GM21825 (cell line): ENCODE results near the gene TMEM86B.
A peak's percentile ranks its signal among the peaks of the same experiment; 100 is the strongest.

ENCODE experiments used
- ATAC-seq: cut with Tn5 transposase; IDR thresholded peaks from one replicate; pipeline ENCODE4 v1.9.1; 2021; ENCODE audit warnings: mild to moderate bottlenecking, moderate library complexity; ENCODE audit not compliant: unreplicated experiment

The TMEM86B gene, protein sequence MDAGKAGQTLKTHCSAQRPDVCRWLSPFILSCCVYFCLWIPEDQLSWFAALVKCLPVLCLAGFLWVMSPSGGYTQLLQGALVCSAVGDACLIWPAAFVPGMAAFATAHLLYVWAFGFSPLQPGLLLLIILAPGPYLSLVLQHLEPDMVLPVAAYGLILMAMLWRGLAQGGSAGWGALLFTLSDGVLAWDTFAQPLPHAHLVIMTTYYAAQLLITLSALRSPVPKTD

DNA sequence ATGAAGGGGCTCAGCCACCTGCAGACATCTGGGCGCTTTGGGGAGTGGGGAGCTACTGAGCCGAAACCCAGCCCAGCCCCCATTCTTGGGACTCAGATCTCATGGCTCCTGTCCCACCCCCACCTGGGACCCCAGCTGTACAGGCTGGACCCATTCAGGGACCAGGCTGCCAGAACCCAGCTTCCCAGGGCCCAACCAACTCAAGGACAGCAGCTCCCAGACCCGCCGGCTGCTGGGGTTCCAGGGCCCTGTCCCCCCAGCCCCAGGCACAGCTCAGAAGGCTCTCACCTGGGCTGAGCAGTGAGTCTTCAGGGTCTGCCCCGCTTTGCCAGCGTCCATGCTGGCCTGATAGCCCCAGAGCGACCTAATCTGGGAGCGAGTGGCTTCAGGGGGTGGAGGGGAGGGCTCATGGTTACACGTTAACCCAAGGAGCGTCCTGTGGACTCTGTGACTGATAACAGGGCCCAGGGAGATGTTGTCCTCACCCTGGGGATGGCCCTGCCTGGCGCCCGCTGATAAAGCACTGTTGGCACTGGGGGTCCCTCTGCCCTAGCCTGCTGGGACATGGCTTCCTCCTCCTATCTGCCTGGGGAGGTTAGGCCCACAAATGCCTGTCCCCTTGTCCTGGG, at the start of gene TMEM86B:
Gene TMEM86B, minus strand, starts transcription at position 361 of the 629 bp plus-strand sequence. Its CDS starts 22 bp downstream, at position 339.
- ATAC-seq: no peak

DNA sequence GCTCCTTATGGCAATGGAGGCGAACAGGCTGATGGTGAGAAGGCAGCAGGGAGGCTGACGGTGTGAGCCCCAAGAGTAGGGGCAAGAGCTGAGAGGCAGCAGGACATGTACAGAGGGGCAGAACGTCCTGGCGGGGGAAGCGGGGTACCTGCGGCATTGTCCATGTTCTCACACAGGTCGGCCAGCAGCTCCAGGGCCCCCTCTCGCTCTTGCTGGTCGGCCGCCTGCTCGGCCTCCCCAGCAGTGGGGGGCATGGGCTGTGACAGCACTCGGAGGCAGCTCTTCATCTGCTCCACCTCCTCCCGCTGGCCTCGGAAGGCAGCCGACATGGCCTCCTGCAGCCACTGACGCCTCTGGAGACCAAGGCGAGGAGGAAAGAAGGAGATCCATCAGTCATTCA, 48.9 kb upstream of the TMEM86B start:
- no peak for ATAC-seq

DNA sequence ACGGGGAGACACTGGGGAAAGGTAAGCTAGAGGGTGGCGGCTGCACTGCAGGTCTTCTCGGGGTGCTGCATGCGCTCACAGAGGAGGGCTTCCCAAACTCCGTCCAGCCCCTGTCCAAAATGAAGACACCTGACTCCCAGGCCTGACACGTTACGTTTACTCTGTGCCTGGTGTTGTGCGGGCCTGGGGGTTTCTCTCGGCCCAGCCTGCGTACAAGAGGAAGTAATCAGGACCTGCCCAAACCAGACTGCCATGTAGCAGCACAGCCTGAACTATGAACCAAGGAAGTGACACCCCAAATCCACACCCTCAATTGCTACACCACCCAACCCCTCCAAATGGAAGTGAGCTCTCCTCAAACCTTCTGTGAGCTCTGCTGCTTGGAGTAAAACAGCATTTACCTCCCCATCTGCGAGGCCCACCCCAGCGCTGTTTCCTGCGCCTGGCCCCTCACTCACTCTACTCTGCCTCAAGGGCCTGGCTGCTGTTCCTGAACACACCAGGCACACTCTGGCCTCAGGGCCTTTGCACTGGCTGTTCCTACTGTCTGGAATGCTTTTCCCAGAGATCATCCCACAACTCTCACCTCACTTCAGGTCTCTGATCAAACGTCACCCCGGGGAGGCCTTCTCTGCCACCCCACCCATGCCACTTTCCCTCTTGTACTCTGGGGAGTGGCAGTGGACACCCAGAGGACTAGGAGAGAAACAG, 48.3 kb upstream of the TMEM86B start:
- ATAC-seq: peak; percentile 7

DNA sequence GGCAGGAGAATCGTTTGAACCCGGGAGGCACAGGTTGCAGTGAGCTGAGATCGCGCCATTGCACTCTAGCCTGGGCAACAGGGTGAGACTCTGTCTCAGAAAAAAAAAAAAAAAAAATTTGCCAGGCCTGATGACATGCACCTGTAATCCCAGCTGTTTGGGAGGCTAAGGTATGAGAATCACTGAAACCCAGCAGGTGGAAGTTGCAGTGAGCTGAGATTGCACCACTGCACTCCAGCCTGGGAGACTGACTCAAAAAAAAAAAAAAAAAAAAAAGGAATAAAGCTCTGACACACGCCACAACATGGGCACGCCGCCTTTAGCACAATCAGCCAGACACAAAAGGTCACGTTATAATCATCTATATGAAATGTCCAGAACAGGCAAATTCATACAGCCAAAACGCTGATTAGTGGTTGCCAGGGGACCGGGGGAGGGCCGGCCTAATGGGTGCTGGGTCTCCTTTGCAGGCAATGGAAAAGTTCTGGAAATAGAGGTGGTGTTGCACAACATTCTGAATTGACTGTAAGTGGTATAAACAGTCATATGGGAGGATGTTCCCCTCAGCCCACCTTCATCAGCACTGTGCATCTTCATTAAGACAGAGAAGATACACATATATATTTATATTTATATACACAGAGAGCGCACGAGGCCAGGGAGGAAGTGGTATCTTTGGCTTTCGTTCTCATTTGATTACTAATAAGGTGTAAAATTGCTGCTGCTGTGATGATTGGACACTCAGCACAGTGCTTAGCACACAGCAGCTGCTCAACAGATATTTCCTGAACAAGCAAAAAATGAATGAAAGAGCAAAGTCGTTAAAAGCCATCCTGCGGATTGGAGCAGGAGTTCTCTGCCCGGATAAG, 47.5 kb upstream of the TMEM86B start:
- ATAC-seq: peak; percentile 49

DNA sequence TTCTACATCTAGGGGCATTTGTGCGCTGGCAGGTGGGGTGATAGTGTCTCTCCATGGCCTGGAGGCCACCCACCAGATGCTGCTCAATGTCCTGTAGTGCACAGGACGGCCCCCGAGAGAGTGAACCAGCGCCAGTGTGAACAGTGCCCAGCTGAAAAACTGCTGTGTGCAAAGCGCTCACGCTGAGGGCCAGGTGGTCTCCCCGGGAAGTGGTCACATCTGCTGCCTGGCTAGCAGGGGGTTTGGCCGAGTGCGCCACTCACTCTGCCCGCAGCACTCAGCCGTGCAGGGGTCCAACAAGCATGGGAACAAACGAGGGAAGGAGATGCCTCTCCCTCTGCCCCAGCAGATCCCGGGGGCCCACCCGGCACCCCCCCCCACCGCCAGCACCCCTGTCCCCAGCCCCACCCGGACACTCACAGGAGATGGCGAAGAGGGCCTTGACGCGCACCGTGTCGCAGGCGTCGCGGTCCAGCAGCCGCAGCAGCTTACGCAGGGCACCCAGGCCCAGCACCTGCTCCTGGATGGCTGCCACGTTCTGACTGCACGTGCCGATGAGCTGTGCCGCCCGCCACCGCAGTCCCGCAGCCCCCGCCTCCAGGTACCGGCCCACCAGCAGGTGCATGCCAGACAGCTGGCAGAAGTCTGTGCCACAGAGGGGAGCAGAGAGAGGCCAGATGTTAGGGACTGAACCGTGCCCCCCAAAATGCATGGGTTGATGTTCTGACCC, 45.6 kb upstream of the TMEM86B start:
- ATAC-seq: no peak

DNA sequence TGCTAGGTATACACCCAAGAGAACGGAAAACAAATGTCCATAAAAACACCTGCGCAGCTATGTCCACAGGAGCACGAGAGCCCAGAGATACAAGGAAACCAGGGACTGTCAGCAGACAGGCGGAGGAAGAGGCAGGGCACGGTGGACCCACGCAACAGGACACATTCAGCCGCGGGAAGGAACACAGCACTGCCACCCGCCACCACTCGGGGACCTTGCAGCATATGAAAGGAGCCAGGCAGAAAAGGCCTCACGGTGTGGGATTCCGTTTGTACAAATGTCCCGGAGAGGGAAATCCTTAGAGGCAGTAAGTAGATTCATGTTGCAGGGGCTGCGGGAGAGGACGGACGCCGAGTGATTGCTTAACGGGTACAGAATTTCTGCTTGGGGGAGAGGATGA, 43.6 kb upstream of the TMEM86B start:
- no peak for ATAC-seq

DNA sequence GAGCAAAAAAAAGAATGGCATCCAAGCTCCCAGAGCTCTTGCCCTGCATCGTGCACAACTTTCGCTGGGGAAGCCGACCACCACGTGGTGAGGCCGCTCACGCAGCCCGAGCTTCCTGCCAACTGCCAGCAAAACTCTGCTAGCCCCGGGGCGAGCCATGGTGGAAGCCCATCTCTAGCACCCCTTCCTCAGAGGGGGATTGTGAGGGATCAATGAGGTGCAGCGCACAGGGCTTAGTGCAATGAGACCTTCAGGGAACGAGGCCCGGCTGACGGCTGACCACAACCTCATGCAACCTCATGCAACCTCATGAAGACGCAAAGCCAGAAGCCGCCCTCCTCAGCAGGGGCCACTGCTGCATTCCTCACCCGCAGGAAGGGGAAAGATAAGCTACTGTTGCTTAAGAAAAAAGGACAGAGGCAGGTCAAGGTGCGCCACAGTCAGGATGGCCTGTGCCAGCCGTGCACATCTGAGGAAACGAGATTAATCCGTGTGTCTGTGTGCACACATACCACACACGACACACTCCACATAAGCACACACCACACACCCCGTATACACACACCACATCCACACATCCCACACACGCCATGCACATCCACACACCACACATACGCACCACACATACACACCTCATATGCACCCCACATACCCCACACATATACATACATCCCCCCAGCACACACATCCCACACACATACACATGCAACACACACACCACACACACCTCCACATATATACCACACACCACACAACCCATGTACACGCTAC, 41.8 kb upstream of the TMEM86B start:
- ATAC-seq: no peak

DNA sequence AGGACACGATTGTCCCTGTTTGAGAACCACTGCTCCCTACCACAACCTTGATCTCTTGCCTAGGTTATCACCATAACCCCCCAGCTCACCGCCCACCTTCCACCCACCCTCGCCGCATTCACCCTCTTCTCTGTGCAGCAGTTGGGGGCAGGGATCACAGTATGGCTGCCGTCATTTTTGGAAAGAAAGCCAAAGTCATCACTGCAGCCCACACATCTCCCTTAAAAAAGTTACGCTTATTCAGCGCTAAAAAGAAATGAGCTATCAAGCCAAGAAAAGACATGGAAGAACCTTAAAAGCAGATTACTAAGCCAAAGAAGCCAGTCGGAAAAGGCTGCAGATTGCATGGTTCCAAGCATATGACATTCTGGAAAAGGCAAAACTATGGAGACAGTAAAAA, 40.7 kb upstream of the TMEM86B start:
- no peak for ATAC-seq

DNA sequence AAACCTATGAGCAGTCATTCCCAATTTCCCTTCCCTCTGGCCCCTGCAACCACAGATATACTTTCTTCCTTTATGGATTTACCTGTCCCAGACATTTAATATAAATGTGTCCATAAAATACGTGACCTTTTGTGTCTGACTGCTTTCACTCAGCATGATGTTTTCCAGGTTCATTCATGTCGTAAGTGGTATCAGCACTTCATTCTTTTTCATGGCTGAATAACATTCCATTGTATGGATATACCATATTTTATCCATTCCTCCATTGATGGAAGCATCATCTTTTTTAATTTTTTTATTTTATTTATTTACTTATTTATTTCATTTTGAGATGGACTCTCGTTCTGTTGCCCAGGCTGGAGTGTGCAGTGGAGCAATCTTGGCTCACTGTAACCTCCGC, 38.3 kb upstream of the TMEM86B start:
- ATAC-seq: no peak

DNA sequence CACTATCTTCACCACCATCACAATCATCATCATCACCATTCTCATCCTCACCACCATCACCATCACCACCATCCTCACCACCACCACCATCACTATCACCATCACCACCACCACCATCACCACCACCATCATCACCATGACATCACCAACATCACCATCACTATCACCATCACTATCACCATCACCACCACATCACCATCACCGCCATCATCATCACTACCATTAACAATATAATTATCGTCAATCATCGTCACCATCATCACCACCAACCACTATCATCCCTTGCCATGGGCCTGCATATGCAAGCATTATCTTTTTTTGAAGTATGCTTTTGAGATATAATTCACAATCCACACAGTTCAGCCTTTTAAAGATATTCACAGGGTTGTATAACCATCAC, 37.8 kb upstream of the TMEM86B start:
- ATAC-seq: no peak

DNA sequence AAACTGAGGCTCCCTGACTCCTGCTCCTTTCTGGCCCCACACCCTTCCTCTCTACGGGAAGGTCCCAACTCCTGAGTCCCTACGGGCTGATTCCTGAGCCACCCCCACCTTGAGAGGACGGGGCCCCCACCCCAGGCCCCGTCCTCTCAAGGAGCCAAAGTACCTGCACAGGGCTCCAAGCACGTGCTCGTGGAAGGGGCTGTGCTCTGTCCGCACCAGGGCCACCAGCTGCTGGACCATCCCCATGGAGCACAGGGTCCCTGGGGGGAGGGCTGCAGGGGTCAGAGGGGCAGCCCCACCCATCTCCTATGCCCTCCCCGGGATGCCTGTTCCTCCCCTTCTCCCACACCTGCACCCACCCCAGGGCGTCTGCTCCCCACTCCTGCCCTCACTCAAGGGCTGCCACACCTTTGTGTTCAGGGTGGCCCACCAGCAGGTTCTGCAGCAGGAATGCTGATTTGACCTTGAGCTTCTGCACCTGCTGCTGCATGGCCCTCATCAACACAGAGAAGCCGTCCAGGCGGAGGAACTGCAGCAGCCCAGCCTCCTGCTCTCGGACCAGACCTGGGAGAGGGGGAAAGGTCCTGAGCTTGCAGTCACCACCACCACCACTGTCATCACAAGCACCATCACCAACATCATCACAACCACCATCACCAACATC, 37.3 kb upstream of the TMEM86B start:
- no peak for ATAC-seq

DNA sequence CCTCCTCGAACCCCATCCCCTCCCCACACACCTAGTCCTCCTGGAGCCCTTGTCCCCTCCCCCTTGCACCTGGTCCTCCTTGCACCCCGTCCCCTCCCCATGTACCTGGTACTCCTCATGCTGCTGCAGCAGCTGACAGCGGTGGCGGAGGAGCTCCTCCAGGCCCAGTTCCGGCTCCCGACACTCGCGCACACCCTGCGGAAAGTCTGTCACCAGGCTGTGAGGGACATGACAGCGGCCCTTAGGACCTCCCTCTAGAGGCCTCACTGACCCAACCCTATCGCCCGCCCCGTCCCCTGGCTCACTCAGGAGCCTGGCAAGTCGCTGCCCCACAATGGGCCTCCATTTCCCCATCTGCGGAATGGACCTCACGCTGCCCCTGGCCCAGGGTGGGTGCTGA, 36.6 kb upstream of the TMEM86B start:
- no peak for ATAC-seq

DNA sequence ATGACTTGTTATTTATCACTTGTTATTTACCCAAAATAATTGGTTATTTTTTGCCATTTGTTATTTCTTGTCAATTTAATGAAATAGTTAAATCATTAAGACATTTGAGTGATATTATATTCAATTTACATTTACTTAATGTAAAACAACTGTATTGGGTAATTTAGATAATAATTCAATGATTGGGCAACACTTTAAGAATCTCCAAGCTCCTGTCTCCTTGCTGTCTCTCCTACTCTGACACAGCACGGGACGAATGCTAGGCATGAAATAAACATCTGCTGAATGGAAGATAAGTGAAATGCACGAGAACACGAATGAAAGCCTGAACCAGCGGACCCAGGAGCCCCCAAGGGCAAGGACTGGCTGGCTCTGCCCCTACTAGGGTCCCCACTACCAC, 36.0 kb upstream of the TMEM86B start:
- no peak for ATAC-seq

DNA sequence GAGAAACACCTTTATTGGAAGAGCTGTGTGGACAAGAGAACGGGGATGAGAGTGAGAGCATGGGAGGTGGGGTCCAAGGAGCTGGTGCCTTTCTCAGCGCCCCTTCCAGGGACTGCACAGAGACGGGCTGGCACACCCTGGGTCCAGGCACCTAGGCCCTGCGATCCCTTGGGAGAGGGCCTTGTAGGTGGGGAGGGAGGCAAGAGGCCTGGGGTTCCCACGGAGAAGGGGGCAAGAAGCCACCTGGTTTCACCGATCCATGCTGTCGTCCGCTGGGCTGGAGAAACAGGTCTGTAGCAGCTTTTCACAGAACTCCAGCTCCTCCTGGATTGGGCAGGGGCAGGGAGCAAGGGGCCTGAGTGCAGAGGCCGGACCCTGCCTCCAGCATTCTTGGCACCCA, 33.8 kb upstream of the TMEM86B start:
- no peak for ATAC-seq

DNA sequence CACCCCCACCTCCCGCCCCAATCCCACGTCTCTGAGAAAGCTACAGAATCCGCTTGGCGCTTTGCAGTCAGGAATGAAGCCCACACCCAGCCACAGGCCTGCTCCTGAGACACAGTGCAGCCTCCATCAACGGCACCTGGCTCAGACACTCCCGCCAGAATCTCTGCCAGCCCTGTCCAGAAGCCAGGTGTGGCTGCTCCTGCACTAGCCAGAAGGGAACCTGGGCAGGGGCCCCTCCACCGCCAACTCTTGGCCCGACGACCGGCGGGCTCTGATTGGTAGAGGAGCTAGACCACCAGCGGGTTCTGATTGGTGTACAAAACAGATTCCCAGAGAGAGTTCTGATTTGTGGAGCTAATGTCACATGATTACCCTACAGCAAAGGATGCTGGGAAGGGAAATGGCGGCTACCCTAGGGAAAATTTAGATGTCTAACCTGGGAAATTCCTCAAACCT, 33.1 kb upstream of the TMEM86B start:
- ATAC-seq: no peak

DNA sequence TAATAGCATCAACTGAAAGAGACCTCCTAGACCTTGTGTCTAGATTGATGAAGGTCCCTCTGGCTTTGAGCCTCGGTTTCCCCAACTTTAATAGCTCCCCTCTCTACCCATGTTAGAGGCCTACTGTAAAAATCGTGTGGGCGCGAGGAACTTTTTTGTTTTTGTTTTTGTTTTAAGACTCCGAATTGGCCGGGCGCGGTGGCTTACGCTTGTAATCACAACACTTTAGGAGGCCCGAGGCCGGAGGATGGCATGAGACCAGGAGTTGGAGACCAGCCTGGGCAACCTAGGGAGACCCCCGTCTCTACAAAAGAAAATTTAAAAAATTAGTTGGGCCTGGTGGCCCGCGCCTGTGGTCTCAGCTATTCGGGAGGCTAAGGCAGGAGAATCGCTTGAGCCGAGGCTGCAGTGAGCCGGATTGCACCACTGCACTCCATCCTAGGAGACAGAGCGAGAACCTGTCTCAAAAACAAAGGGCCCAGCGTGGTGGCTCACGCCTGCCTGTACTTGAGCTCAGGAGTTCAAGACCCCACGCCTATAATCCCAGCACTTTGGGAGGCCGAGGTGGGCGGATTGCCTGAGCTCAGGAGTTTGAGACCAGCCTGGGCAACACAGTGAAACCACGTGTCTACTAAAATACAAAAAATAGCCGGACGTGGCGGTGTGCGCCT, 31.1 kb upstream of the TMEM86B start:
- ATAC-seq: no peak

DNA sequence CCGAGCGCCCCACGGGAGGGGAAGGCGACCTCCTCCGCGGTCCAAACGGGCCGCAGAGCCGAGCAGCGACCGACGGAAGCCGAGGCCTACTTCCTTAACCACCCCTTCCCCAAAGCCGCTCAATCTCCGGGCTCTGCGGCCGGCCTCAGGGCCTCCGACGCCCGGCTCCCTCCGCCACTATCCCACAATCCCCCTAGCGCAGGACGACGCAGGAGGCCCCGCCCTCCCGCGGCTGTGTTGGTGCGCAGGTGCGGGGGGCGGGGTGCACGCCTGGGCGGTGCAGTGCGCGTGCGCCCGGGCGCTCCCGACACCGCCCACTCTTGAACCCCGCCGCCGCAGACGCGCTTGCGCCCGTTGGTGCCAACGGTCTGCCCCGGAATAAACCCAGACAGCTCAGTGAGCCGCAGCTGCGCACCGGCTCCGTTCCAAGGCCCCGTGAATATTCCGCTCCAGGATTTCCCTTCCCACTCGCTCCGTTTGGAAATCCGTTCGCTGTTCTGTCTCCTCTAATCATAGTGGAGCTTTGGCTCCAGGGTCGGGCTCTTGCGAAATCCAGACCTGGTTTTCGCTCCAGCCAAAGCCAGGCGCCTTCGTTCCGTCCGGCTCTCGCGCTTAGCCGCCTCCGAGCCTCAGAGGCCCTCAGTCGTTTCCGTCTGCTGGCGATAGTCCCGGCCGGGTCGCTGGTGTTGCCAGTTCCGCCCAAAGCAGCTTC, 30.4 kb upstream of the TMEM86B start, which contains the start of gene PPP6R1:
Gene PPP6R1, minus strand, starts transcription at position 190 of the 712 bp plus-strand sequence. CDS start 11,914 bp downstream, outside the sequence.
- peak; percentile 52 for ATAC-seq

DNA sequence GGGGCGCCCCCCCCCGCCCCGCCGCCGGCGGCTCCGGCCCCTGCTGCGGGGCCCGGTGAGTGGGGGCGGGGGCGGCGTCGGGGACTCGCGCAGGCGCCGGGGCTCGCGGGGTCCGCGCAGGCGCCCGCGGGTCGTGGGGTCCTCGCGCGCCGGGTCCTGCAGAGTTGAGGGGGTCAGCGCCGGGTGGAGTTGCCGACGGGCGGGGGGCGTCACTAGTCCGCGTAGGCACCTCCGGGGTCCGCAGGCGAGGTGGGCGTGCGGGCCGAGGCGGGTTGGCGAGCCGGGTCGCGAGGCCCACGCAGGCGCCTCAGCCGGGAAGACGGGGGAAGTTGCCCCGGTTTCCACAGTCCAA, 29.9 kb upstream of the TMEM86B start:
- ATAC-seq: peak; percentile 5
